BJ (cell line): ENCODE measurements around the gene ATF2. TPM values are rescaled to one million over a fixed set of nuclear protein-coding genes. Genes with fewer than 3 reads are reported as not detected.

Experiments used
- CTCF ChIA-PET: fragments of 350-600 bp; formaldehyde crosslinking; extraction: SDS; loops from one replicate; lab custom pipeline; 2021; ENCODE audit warnings: antibody characterized with exemption, inconsistent platforms; lab: Yijun Ruan, JAX
- POLR2A ChIA-PET: fragments of 300-600 bp; sonication (Branson Sonifier 250); formaldehyde crosslinking; extraction: SDS; loops from one replicate; lab custom pipeline; 2021; ENCODE audit warnings: antibody characterized with exemption; lab: Charles Lee
- DNase-seq: peaks from one replicate; pipeline ENCODE4 v3.0.0-alpha.2; 2011; ENCODE audit warnings: low read depth
- H3K27me3 ChIP-seq: 2 replicates; pipeline ENCODE4 v1.6.0; 2011; ENCODE audit warnings: low read length; ENCODE audit not compliant: control insufficient read depth, insufficient read depth
- H3K36me3 ChIP-seq: 2 replicates; pipeline ENCODE4 v1.5.1; 2011; ENCODE audit warnings: low read length; ENCODE audit not compliant: control insufficient read depth, insufficient read depth
- H3K4me3 ChIP-seq: 2 replicates; pipeline ENCODE4 v1.5.1; 2011; ENCODE audit warnings: low read depth, mild to moderate bottlenecking, control low read depth, low read length
- CTCF ChIP-seq: IDR thresholded peaks from 2 replicates; pipeline ENCODE4 v1.5.1; 2011; ENCODE audit warnings: low read depth, mild to moderate bottlenecking, control low read depth, inconsistent platforms, low read length, moderate library complexity; ENCODE audit not compliant: insufficient read depth
- polyA plus RNA-seq: library from polyadenylated mRNA; depleted of rRNA; stranded (reverse); fragments of >200 nt; gene quantifications from 2 replicates; pipeline ENCODE4 v1.2.3, GENCODE V29; 2011

ATF2 gene
- polyA plus RNA-seq, 1 experiment, result 60.6 TPM

GRCh38 chr2:175166216-175166824, 1.7 kb downstream of the ATF2 start:
- ChIA-PET POLR2A (no interaction called here), CTCF (interaction anchor here (1.1 kb wide), 1 partner anchor 38 kb away, joined by 3 read pairs; no protein-coding TSS in a partner anchor)
- no peaks in the 10 kb centered on the region for H3K27me3 ChIP-seq
- DNase-seq, result no peak
- no peak for TF ChIP-seq CTCF
- H3K36me3 ChIP-seq, result no peaks in the 10 kb centered on the region
- H3K4me3 ChIP-seq, result peak overlapping the region; percentile 100

- CTCF ChIA-PET, result interaction anchor here (0.6 kb wide), 1 partner anchor 172 kb away, joined by 3 read pairs; no protein-coding TSS in a partner anchor
- H3K27me3 ChIP-seq, result no peaks in the 10 kb centered on the region
- no peak for TF ChIP-seq CTCF
- H3K36me3 ChIP-seq, result no peaks in the 10 kb centered on the region
- no peak for DNase-seq
- no peak overlapping the region for H3K4me3 ChIP-seq
- POLR2A ChIA-PET, result no interaction called here
Observed at GRCh38 chr2:175164235-175164634, 3.8 kb downstream of the ATF2 start.

GRCh38 chr2:175158894-175159293, 9.1 kb downstream of the ATF2 start:
- POLR2A ChIA-PET, result no interaction called here
- DNase-seq, result no peak

GRCh38 chr2:175156534-175156933, 11.5 kb downstream of the ATF2 start:
- H3K27me3 ChIP-seq, result no peaks in the 10 kb centered on the region
- CTCF ChIA-PET, result no interaction called here
- H3K4me3 ChIP-seq, result no peak overlapping the region
- H3K36me3 ChIP-seq, result no peaks in the 10 kb centered on the region
- POLR2A ChIA-PET, result no interaction called here
- TF ChIP-seq CTCF, result no peak
- no peak for DNase-seq

More at GRCh38 chr2:175158894-175159293, 9.1 kb downstream of the ATF2 start:
- Histone ChIP-seq H3K4me3 (no peak overlapping the region), H3K27me3 (no peaks in the 10 kb centered on the region), H3K36me3 (no peaks in the 10 kb centered on the region)
- TF ChIP-seq CTCF, result no peak
- CTCF ChIA-PET, result interaction anchor here (0.7 to 1.2 kb wide), 2 partner anchors 9 to 16 kb away, joined by 3 to 5 read pairs; no protein-coding TSS in a partner anchor

GRCh38 chr2:175154661-175155082, 13.3 kb downstream of the ATF2 start:
- DNase-seq, result no peak
- TF ChIP-seq CTCF, result no peak
- no peaks in the 10 kb centered on the region for H3K27me3 ChIP-seq
- H3K4me3 ChIP-seq, result no peak overlapping the region
- ChIA-PET CTCF (interaction anchor here (1.3 kb wide), 1 partner anchor 943 kb away, joined by 3 read pairs; no protein-coding TSS in a partner anchor), POLR2A (no interaction called here)
- H3K36me3 ChIP-seq, result no peaks in the 10 kb centered on the region
